K562 (cell line): ENCODE results near the gene NOP16. TPM values are rescaled to one million over a fixed set of nuclear protein-coding genes. Genes with fewer than 3 reads are reported as not detected.

Source experiments
- BRCA1 ChIP-seq, 2 experiments: fragments of 450-650 bp in 1 of 2; sonication (generic) in 1 of 2; formaldehyde crosslinking in 1 of 2; IDR thresholded peaks; 2 replicates each; pipeline versions ENCODE4 v1.5.0 to v1.6.1; 2017 to 2020; ENCODE audit warnings: mild to moderate bottlenecking in 1 of 2, missing genetic modification reagents in 1 of 2
- BRF1 ChIP-seq: IDR thresholded peaks from 3 replicates; pipeline ENCODE4 v1.6.1; 2011; ENCODE audit warnings: borderline replicate concordance, mild to moderate bottlenecking; ENCODE audit not compliant: insufficient read length; ENCODE audit errors: extremely low read depth
- CBX8 ChIP-seq: fragments of 200-600 bp; sonication (generic); IDR thresholded peaks from 2 replicates; pipeline ENCODE4 v1.6.1; 2012; ENCODE audit warnings: borderline replicate concordance, mixed run types, low read depth, mild to moderate bottlenecking, moderate library complexity, mixed read lengths, low read length, control low read depth, inconsistent platforms; ENCODE audit not compliant: poor library complexity, severe bottlenecking; ENCODE audit errors: extremely low read depth
- CLOCK ChIP-seq: fragments of 250-450 bp; sonication (Bioruptor Pico); IDR thresholded peaks from 2 replicates; pipeline ENCODE4 v1.4.0; 2020; ENCODE audit warnings: mild to moderate bottlenecking, moderate library complexity, borderline replicate concordance
- E2F3 ChIP-seq: fragments of 250-450 bp; sonication (Bioruptor Pico); IDR thresholded peaks from 2 replicates; pipeline ENCODE4 v1.4.0; 2020; ENCODE audit warnings: mild to moderate bottlenecking
- E2F5 ChIP-seq: sonication (generic); formaldehyde crosslinking; IDR thresholded peaks from 2 replicates; pipeline ENCODE4 v1.8.0; 2022; ENCODE audit warnings: mild to moderate bottlenecking, missing genetic modification reagents
- JUN ChIP-seq, 2 experiments: sonication (generic) in 1 of 2; formaldehyde crosslinking in 1 of 2; IDR thresholded peaks; 2 replicates each; pipeline versions ENCODE4 v1.6.1 to v1.8.0; 2012 to 2022; ENCODE audit warnings: borderline replicate concordance in 2 of 2, mild to moderate bottlenecking in 2 of 2, improper control_type of control experiment in 1 of 2, low read depth in 1 of 2, low read length in 1 of 2, missing genetic modification reagents in 1 of 2
- NCOA4 ChIP-seq: fragments of 450-650 bp; IDR thresholded peaks from 2 replicates; pipeline ENCODE4 v1.6.1; 2018; ENCODE audit warnings: mild to moderate bottlenecking; ENCODE audit not compliant: partially characterized antibody
- NFE2L1 ChIP-seq: fragments of 450-650 bp; IDR thresholded peaks from 2 replicates; pipeline ENCODE4 v1.6.1; 2016; ENCODE audit warnings: missing genetic modification characterization, low read depth, mild to moderate bottlenecking, missing compliant biosample characterization, moderate library complexity, borderline replicate concordance
- NRF1 ChIP-seq, 2 experiments: fragments of 450-650 bp; IDR thresholded peaks in 1 of 2; conservative IDR thresholded peaks in 1 of 2; 2 replicates each; pipeline ENCODE4 v1.6.1; 2014; ENCODE audit warnings: mild to moderate bottlenecking in 2 of 2
- PML ChIP-seq: IDR thresholded peaks from 2 replicates; pipeline ENCODE4 v1.6.1; 2012; ENCODE audit warnings: low read length, inconsistent platforms
- POLR2G ChIP-seq: fragments of 200-400 bp; formaldehyde crosslinking; IDR thresholded peaks from 2 replicates; pipeline ENCODE4 v1.6.1; 2017; ENCODE audit warnings: low read depth, mild to moderate bottlenecking, antibody characterized with exemption, low read length, moderate library complexity
- SREBF1 ChIP-seq: fragments of 150-350 bp; IDR thresholded peaks from 2 replicates; pipeline ENCODE4 v1.6.1; 2014; ENCODE audit warnings: antibody characterized with exemption, low read depth, low read length, borderline replicate concordance
- ZC3H8 ChIP-seq: fragments of 450-650 bp; IDR thresholded peaks from 2 replicates; pipeline ENCODE4 v1.6.1; 2017
- ZNF212 ChIP-seq: fragments of 450-650 bp; formaldehyde crosslinking; IDR thresholded peaks from 2 replicates; pipeline ENCODE4 v1.4.0; 2020; ENCODE audit warnings: mild to moderate bottlenecking
- polyA plus RNA-seq, 8 experiments: library from polyadenylated mRNA; depleted of rRNA in 4 of 8; stranded (reverse) in 5 of 8; unstranded in 3 of 8; fragments of >200 nt; fragmentation: Nextera tagmentation in 2 of 8; fragmentation: Illumina TruSeq in 1 of 8; extraction: Ambion mirVana in 2 of 8; extraction: Trizol in 1 of 8; gene quantifications; 2 replicates each; pipeline versions ENCODE4 v1.2.1 to v1.2.3, GENCODE V29; 2011 to 2014; ENCODE audit warnings: inconsistent platforms in 1 of 8, missing spikeins in 1 of 8
- total RNA-seq, 7 experiments: library from RNA; depleted of rRNA in 6 of 7; stranded (reverse); fragments of >200 nt in 6 of 7; fragmentation: Illumina TruSeq in 2 of 7; extraction: Trizol in 2 of 7; gene quantifications; 2 replicates each; pipeline versions ENCODE4 v1.2.1 to v1.2.3, GENCODE V29; 2011 to 2021; ENCODE audit warnings: low replicate concordance in 1 of 7
- TF ChIP-seq, protein P1 (sequence below): fragments of 250-450 bp; sonication (Bioruptor Pico); IDR thresholded peaks from 2 replicates; pipeline ENCODE4 v1.8.0; 2022; ENCODE audit warnings: inconsistent platforms
- TF ChIP-seq, protein P2 (sequence below): fragments of 250-450 bp; sonication (Bioruptor Pico); IDR thresholded peaks from 2 replicates; pipeline ENCODE4 v1.8.0; 2022; ENCODE audit warnings: inconsistent platforms, mild to moderate bottlenecking, moderate library complexity, borderline replicate concordance

The NOP16 gene
- total and polyA plus RNA-seq, 9 of the 15 experiments (the other 6 are each of a cell fraction or from before 2014, with no cell fraction given), result 92.5 to 342 (median 148) TPM

DNA sequence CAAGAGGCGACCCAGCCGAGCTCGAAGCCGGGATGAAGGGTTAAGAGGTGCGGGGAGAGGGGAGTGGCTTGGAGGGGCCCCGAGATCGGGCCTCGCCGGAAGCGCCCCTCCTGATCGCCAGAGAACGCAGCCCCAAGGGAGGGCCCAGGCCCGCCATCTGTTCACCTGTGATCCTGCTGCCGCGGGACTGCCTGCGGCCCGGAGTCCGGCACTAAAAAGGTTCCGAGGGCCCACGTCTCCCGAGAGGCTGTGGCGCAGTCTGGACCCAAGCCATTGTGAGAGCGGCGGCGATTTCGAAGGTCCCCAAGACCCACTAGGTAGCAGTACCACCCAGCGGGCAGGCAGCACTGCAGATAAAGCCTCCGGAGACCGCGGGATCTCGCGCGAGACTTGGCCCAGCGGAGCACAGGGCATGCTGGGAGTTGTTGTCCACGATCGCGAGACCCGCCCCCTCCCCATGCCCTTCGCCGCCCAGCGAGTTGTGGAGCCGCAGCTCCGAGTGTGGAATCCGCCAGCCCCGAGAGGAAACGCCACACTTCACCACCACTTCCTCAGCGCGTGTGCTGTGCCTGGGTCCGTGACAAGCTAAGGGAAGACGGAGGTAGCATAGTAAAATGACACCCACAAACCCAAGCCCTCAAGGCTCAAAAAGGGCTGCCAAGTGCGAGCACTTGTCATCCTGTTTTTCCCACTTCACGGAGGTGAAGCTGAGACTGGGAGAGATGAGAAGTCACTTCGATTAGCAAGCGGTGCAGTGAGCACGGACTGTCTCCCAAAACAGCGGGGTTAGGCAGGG lies 26.8 kb downstream of the NOP16 start, which contains the start of gene KIAA1191 (continued):
- TF ChIP-seq JUN (IDR thresholded peaks at IDR 0.05; ENCODE audit: borderline replicate concordance, low read depth, low read length), result no peak
- TF ChIP-seq JUN (CRISPR knock-in tag; IDR thresholded peaks at IDR 0.05; ENCODE audit: borderline replicate concordance), result no peak
- peak; percentile 56; the same call in 1 of the 2 replicates for TF ChIP-seq PML
- TF ChIP-seq POLR2G, result peak; percentile 100
- TF ChIP-seq BRCA1 (IDR thresholded peaks at IDR 0.05), result no peak
- no peak; the same call in 1 of the 2 replicates for TF ChIP-seq BRCA1 (CRISPR knock-in tag; IDR thresholded peaks at IDR 0.05)
- no peak for TF ChIP-seq NFE2L1 (tag)
- TF ChIP-seq, protein P1, sequence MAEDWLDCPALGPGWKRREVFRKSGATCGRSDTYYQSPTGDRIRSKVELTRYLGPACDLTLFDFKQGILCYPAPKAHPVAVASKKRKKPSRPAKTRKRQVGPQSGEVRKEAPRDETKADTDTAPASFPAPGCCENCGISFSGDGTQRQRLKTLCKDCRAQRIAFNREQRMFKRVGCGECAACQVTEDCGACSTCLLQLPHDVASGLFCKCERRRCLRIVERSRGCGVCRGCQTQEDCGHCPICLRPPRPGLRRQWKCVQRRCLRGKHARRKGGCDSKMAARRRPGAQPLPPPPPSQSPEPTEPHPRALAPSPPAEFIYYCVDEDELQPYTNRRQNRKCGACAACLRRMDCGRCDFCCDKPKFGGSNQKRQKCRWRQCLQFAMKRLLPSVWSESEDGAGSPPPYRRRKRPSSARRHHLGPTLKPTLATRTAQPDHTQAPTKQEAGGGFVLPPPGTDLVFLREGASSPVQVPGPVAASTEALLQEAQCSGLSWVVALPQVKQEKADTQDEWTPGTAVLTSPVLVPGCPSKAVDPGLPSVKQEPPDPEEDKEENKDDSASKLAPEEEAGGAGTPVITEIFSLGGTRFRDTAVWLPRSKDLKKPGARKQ (CRISPR knock-in tag), result no peak
- TF ChIP-seq E2F5 (CRISPR knock-in tag), result no peak
- TF ChIP-seq NCOA4, result no peak
- TF ChIP-seq ZNF212 (CRISPR knock-in tag), result no peak
- TF ChIP-seq, protein P2, sequence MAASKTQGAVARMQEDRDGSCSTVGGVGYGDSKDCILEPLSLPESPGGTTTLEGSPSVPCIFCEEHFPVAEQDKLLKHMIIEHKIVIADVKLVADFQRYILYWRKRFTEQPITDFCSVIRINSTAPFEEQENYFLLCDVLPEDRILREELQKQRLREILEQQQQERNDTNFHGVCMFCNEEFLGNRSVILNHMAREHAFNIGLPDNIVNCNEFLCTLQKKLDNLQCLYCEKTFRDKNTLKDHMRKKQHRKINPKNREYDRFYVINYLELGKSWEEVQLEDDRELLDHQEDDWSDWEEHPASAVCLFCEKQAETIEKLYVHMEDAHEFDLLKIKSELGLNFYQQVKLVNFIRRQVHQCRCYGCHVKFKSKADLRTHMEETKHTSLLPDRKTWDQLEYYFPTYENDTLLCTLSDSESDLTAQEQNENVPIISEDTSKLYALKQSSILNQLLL (CRISPR knock-in tag), result no peak
- TF ChIP-seq CLOCK, result no peak
- TF ChIP-seq CBX8, result no peak
- TF ChIP-seq E2F3 (CRISPR knock-in tag), result peak; percentile 76; the same call in 1 of the 2 replicates
- TF ChIP-seq SREBF1, result no peak
- no peak for TF ChIP-seq ZC3H8
- no peak for TF ChIP-seq BRF1
- peak; percentile 42 to 60 for TF ChIP-seq NRF1 (conservative IDR thresholded peaks at IDR 0.05 in 1 of 2, IDR thresholded peaks at IDR 0.05 in 1 of 2)
